ENCODE results near the gene SMAD2.

SMAD2 gene

GRCh38 chr18:47780011-47780725 is 150.3 kb downstream of the SMAD2 start:
- H3K4me3 ChIP-seq (replicated peaks in 1 of 2; ENCODE audit: low read depth in 2 of 2, low read length in 2 of 2), result no peak overlapping the region
- DNase-seq (ENCODE audit: low read depth in 2 of 2), result no peak
- TF ChIP-seq, protein P1, sequence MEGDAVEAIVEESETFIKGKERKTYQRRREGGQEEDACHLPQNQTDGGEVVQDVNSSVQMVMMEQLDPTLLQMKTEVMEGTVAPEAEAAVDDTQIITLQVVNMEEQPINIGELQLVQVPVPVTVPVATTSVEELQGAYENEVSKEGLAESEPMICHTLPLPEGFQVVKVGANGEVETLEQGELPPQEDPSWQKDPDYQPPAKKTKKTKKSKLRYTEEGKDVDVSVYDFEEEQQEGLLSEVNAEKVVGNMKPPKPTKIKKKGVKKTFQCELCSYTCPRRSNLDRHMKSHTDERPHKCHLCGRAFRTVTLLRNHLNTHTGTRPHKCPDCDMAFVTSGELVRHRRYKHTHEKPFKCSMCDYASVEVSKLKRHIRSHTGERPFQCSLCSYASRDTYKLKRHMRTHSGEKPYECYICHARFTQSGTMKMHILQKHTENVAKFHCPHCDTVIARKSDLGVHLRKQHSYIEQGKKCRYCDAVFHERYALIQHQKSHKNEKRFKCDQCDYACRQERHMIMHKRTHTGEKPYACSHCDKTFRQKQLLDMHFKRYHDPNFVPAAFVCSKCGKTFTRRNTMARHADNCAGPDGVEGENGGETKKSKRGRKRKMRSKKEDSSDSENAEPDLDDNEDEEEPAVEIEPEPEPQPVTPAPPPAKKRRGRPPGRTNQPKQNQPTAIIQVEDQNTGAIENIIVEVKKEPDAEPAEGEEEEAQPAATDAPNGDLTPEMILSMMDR (IDR thresholded peaks at IDR 0.05; ENCODE audit: low read depth, low read length), result no peak

DNA sequence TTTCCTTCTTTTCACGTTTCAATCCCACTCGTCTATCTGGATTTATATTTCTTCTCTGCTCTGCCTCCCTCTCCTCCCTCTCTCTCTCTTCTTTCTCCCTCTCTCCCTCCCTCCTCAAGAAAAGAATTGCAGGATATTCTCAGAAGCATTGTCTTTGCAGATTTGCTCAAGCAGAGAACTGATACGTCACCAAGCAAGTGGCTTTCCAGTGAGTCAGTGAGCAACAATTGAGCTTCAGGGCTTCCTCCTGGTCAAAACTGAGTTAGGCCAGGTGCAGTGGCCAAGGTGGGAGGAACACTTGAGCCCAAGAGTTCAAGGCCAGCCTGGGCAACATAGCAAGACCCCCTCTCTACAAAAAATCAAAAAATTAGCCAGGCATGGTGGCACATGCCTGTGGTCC is 151.1 kb downstream of the SMAD2 start:
- DNase-seq (ENCODE audit: low read depth in 2 of 2), result peak in 1 of 2 donors; percentile 74
- TF ChIP-seq, protein P1 (IDR thresholded peaks at IDR 0.05; ENCODE audit: low read depth, low read length), result no peak
- H3K4me3 ChIP-seq (replicated peaks in 1 of 2; ENCODE audit: low read depth in 2 of 2, low read length in 2 of 2), result no peak overlapping the region

GRCh38 chr18:47777626-47778025 is 152.8 kb downstream of the SMAD2 start:
- no peak overlapping the region for H3K4me3 ChIP-seq (replicated peaks in 1 of 2; ENCODE audit: low read depth in 2 of 2, low read length in 2 of 2)
- DNase-seq (ENCODE audit: low read depth in 2 of 2), result no peak
- TF ChIP-seq, protein P1 (IDR thresholded peaks at IDR 0.05; ENCODE audit: low read depth, low read length), result no peak

GRCh38 chr18:47775961-47776360 is 154.5 kb downstream of the SMAD2 start:
- DNase-seq (ENCODE audit: low read depth in 2 of 2), result peak; percentile 28 to 46
- H3K4me3 ChIP-seq (replicated peaks in 1 of 2; ENCODE audit: low read depth in 2 of 2, low read length in 2 of 2), result no peak overlapping the region
- TF ChIP-seq, protein P1 (IDR thresholded peaks at IDR 0.05; ENCODE audit: low read depth, low read length), result peak; percentile 26

DNA sequence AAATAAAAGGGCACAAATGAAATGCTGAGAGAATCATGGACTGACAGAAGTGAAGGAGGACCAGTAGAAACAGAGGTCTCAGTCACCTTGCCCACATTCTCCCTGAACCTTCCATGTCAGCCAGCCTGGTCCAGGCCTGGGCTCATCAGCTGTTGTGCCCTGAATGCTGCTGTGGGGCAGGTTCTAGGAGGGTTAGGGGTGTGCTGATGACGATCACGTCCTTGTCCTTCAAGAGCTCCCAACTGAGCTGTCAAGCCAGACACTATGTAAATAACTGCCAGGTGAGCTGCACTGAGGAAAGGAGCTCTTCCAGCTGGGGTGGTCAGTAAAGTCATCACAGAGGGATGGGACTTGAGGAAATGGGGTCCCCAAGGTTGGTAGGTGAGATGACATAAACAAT is 156.5 kb downstream of the SMAD2 start:
- TF ChIP-seq, protein P1 (IDR thresholded peaks at IDR 0.05; ENCODE audit: low read depth, low read length), result no peak
- H3K4me3 ChIP-seq (replicated peaks in 1 of 2; ENCODE audit: low read depth in 2 of 2, low read length in 2 of 2), result no peak overlapping the region
- DNase-seq (ENCODE audit: low read depth in 2 of 2), result no peak

- H3K4me3 ChIP-seq (replicated peaks in 1 of 2; ENCODE audit: low read depth in 2 of 2, low read length in 2 of 2), result no peak overlapping the region
- DNase-seq (ENCODE audit: low read depth in 2 of 2), result peak; percentile 79 to 80
- TF ChIP-seq, protein P1 (IDR thresholded peaks at IDR 0.05; ENCODE audit: low read depth, low read length), result peak; percentile 99
Observed at GRCh38 chr18:47772374-47773248, 157.8 kb downstream of the SMAD2 start.

Measured in cardiac fibroblast (primary cell).